GM23338 (cell line): ENCODE data around the gene PCDH1. TPM values are rescaled to one million over a fixed set of nuclear protein-coding genes. Genes with fewer than 3 reads are reported as not detected.

ENCODE experiments used
- ATAC-seq: fragments of 200-7000 bp; cut with Tn5 transposase; 3 replicates; pipeline ENCODE4 v1.9.1; 2020
- DNase-seq: peaks from one replicate; pipeline ENCODE4 v3.0.0-alpha.2; 2015; ENCODE audit warnings: low spot score
- H2AFZ ChIP-seq: fragments of 200-600 bp; sonication (generic); 2 replicates; pipeline ENCODE4 v1.8.0; 2016; ENCODE audit warnings: antibody characterized with exemption, mild to moderate bottlenecking, moderate library complexity
- H3F3A ChIP-seq: fragments of 200-600 bp; sonication (generic); replicated peaks from 2 replicates; pipeline ENCODE4 v1.8.0; 2017; ENCODE audit warnings: antibody characterized with exemption, mixed run types, low read depth
- H3K27ac ChIP-seq: fragments of 200-600 bp; sonication (generic); 2 replicates; pipeline ENCODE4 v1.6.1; 2016; ENCODE audit warnings: low read depth
- H3K27me3 ChIP-seq: fragments of 200-600 bp; sonication (generic); 2 replicates; pipeline ENCODE4 v1.8.0; 2016; ENCODE audit warnings: mild to moderate bottlenecking, mixed run types, moderate library complexity; ENCODE audit not compliant: insufficient read depth
- H3K36me3 ChIP-seq: fragments of 200-600 bp; sonication (generic); 2 replicates; pipeline ENCODE4 v1.8.0; 2016; ENCODE audit warnings: mild to moderate bottlenecking; ENCODE audit not compliant: insufficient read depth
- H3K4me1 ChIP-seq: fragments of 200-600 bp; sonication (generic); 2 replicates; pipeline ENCODE4 v1.8.0; 2016; ENCODE audit warnings: mild to moderate bottlenecking, moderate library complexity; ENCODE audit not compliant: insufficient read depth
- H3K4me2 ChIP-seq: fragments of 200-600 bp; sonication (generic); 2 replicates; pipeline ENCODE4 v1.7.1; 2017; ENCODE audit warnings: mixed run types
- H3K4me3 ChIP-seq: fragments of 200-600 bp; sonication (generic); 2 replicates; pipeline ENCODE4 v1.6.1; 2016; ENCODE audit warnings: mixed run types
- H3K79me2 ChIP-seq: fragments of 200-600 bp; sonication (generic); replicated peaks from 2 replicates; pipeline ENCODE4 v1.8.0; 2017; ENCODE audit warnings: mild to moderate bottlenecking; ENCODE audit not compliant: insufficient read depth
- H3K9me2 ChIP-seq: fragments of 200-600 bp; sonication (generic); 2 replicates; pipeline ENCODE4 v1.8.0; 2017; ENCODE audit not compliant: insufficient read depth
- H4K20me1 ChIP-seq: fragments of 200-600 bp; sonication (generic); replicated peaks from 2 replicates; pipeline ENCODE4 v1.8.0; 2017; ENCODE audit warnings: mild to moderate bottlenecking; ENCODE audit not compliant: insufficient read depth
- H3K27ac Mint-ChIP-seq: 2 replicates; pipeline ENCODE4 v1.8.0; 2020; ENCODE audit warnings: inconsistent platforms, mild to moderate bottlenecking, moderate library complexity, mixed read lengths
- H3K27me3 Mint-ChIP-seq: 3 replicates; pipeline ENCODE4 v1.8.0; 2022; ENCODE audit warnings: low read depth, mild to moderate bottlenecking, moderate library complexity, mixed read lengths, inconsistent platforms; ENCODE audit not compliant: insufficient read depth, poor library complexity
- H3K36me3 Mint-ChIP-seq: 3 replicates; pipeline ENCODE4 v1.8.0; 2021; ENCODE audit warnings: low read depth, mild to moderate bottlenecking, inconsistent platforms, moderate library complexity, mixed read lengths
- H3K4me1 Mint-ChIP-seq: 3 replicates; pipeline ENCODE4 v1.8.0; 2020; ENCODE audit warnings: mild to moderate bottlenecking, inconsistent platforms, mixed read lengths
- H3K4me3 Mint-ChIP-seq: 3 replicates; pipeline ENCODE4 v1.8.0; 2021; ENCODE audit warnings: moderate library complexity, mild to moderate bottlenecking, inconsistent platforms, mixed read lengths
- H3K9me3 Mint-ChIP-seq: 3 replicates; pipeline ENCODE4 v1.8.0; 2020; ENCODE audit warnings: moderate library complexity, mild to moderate bottlenecking, inconsistent platforms, mixed read lengths
- CREB1 ChIP-seq: fragments of 250-450 bp; sonication (Bioruptor Pico); IDR thresholded peaks from 2 replicates; pipeline ENCODE4 v1.5.0; 2020; ENCODE audit warnings: low read depth, mild to moderate bottlenecking, moderate library complexity
- CTCF ChIP-seq, 2 experiments: fragments of 200-600 bp in 1 of 2; sonication (generic) in 1 of 2; conservative IDR thresholded peaks; 2 replicates each; pipeline versions ENCODE4 v1.5.1 to v1.6.1; 2016 to 2017; ENCODE audit warnings: antibody characterized with exemption in 2 of 2, low read depth in 2 of 2, mild to moderate bottlenecking in 2 of 2, moderate library complexity in 1 of 2
- ETS1 ChIP-seq: IDR thresholded peaks from 2 replicates; pipeline ENCODE4 v1.6.1; 2016; ENCODE audit warnings: antibody characterized with exemption
- EZH2 ChIP-seq: fragments of 200-600 bp; sonication (generic); IDR thresholded peaks from one replicate; pipeline ENCODE4 v1.8.0; 2017; ENCODE audit warnings: antibody characterized with exemption, mild to moderate bottlenecking, low read depth; ENCODE audit not compliant: unreplicated experiment
- EZH2phosphoT487 ChIP-seq: fragments of 200-600 bp; sonication (generic); IDR thresholded peaks from one replicate; pipeline ENCODE4 v1.8.1; 2018; ENCODE audit warnings: antibody characterized with exemption; ENCODE audit not compliant: unreplicated experiment
- JUNB ChIP-seq: IDR thresholded peaks from one replicate; pipeline ENCODE4 v1.6.1; 2016; ENCODE audit warnings: antibody characterized with exemption; ENCODE audit not compliant: unreplicated experiment
- NANOG ChIP-seq: IDR thresholded peaks from 2 replicates; pipeline ENCODE4 v1.6.1; 2016; ENCODE audit warnings: antibody characterized with exemption, borderline replicate concordance
- POLR2AphosphoS5 ChIP-seq: IDR thresholded peaks from 2 replicates; pipeline ENCODE4 v1.6.1; 2016; ENCODE audit warnings: antibody characterized with exemption, low read depth
- REST ChIP-seq: IDR thresholded peaks from one replicate; pipeline ENCODE4 v1.6.1; 2018; ENCODE audit warnings: antibody characterized with exemption; ENCODE audit not compliant: unreplicated experiment
- STAT1 ChIP-seq: IDR thresholded peaks from one replicate; pipeline ENCODE4 v1.6.1; 2016; ENCODE audit warnings: antibody characterized with exemption; ENCODE audit not compliant: unreplicated experiment
- ZNF331 ChIP-seq: fragments of 250-450 bp; sonication (Bioruptor Pico); IDR thresholded peaks from 2 replicates; pipeline ENCODE4 v1.5.0; 2020; ENCODE audit warnings: low read depth, mild to moderate bottlenecking, moderate library complexity
- ZNF462 ChIP-seq: fragments of 250-450 bp; sonication (Bioruptor Pico); IDR thresholded peaks from 2 replicates; pipeline ENCODE4 v1.5.0; 2020; ENCODE audit warnings: mild to moderate bottlenecking, moderate library complexity
- polyA plus RNA-seq: library from polyadenylated mRNA; unstranded; fragments of >200 nt; fragmentation: Nextera tagmentation; extraction: Ambion mirVana; gene quantifications from 2 replicates; pipeline ENCODE4 v1.2.1, GENCODE V29; 2016
- total RNA-seq: library from RNA; depleted of rRNA; stranded (reverse); fragments of >200 nt; shearing (Covaris generic); gene quantifications from 2 replicates; pipeline ENCODE4 v1.2.3, GENCODE V29; 2014

PCDH1 gene
- total and polyA plus RNA-seq, 2 experiments from 2014 or later: 26.2 to 183 TPM

GRCh38 chr5:141825241-141825671 lies 53.0 kb downstream of the PCDH1 start (continued):
- TF ChIP-seq NANOG (no peak), ZNF331 (no peak), STAT1 (no peak), JUNB (no peak), REST (no peak), ETS1 (no peak), POLR2AphosphoS5 (no peak), CTCF (conservative IDR thresholded peaks at IDR 0.05; ENCODE audit: low read depth in 2 of 2) (no peak)

- peak overlapping the region; percentile 67; the same call in 1 of the 2 replicates for H3K4me2 ChIP-seq
- ATAC-seq (no peak), DNase-seq (no peak)
- H3K9me2 ChIP-seq: no peaks in the 10 kb centered on the region
- peak overlapping the region; percentile 62 for H3K27ac Mint-ChIP-seq
- H3K9me3 Mint-ChIP-seq: no peaks in the 10 kb centered on the region
- peaks cover 49% of the 10 kb centered on the region for H3K4me1 ChIP-seq
- H3K27ac ChIP-seq: 0 out of 2 replicates have a peak overlapping the region, but pooled peaks have one; percentile 69
- H3K4me3 Mint-ChIP-seq: no peak overlapping the region; the same call in 2 of the 3 replicates
- H3K4me3 ChIP-seq: no peak overlapping the region
- H3K79me2 ChIP-seq: no peaks in the 10 kb centered on the region
- H4K20me1 ChIP-seq: no peaks in the 10 kb centered on the region
- no peak overlapping the region; the same call in 1 of the 2 replicates for H2AFZ ChIP-seq
- no peaks in the 10 kb centered on the region for H3K27me3 ChIP-seq
- peaks cover 21% of the 10 kb centered on the region for H3K27me3 Mint-ChIP-seq
- H3F3A ChIP-seq: peaks cover 12% of the 10 kb centered on the region; the same call in 1 of the 2 replicates
- no peaks in the 10 kb centered on the region; the same call in 2 of the 3 replicates for H3K36me3 Mint-ChIP-seq
- no peaks in the 10 kb centered on the region; the same call in 1 of the 2 replicates for H3K36me3 ChIP-seq
- peaks cover 63% of the 10 kb centered on the region for H3K4me1 Mint-ChIP-seq
- TF ChIP-seq ZNF462 (CRISPR knock-in tag): no peak
- TF ChIP-seq EZH2: no peak
- TF ChIP-seq ZNF331: no peak
- no peak for TF ChIP-seq STAT1
- TF ChIP-seq JUNB: no peak
- no peak for TF ChIP-seq EZH2phosphoT487
- TF ChIP-seq CREB1 (CRISPR knock-in tag): no peak
These were observed 53.5 kb downstream of the PCDH1 start for GRCh38 chr5:141824717-141825116.
